T-cell (primary cell): ENCODE results near the gene TRIM15. TPM values are rescaled to one million over a fixed set of nuclear protein-coding genes. Genes with fewer than 3 reads are reported as not detected.

Experiments
- ATAC-seq, 4 experiments: fragments of 200-7000 bp in 3 of 4; fragments of 150-1000 bp in 1 of 4; cut with Tn5 transposase; replicated peaks in 1 of 4; 1 replicate in 3 of 4; 2 replicates in 1 of 4; pipeline ENCODE4 v1.10.0; 2021; ENCODE audit warnings: moderate library complexity in 3 of 4, mild to moderate bottlenecking in 2 of 4, moderate number of reproducible peaks in 1 of 4
- CTCF ChIA-PET, 2 donors: fragments of 300-600 bp; sonication (Branson Sonifier 250); formaldehyde crosslinking; loops; one replicate each; lab custom pipeline; 2022; ENCODE audit warnings: antibody characterized with exemption in 2 of 2; lab: Charles Lee
- POLR2A ChIA-PET, 2 donors: fragments of 300-600 bp; sonication (Branson Sonifier 250); formaldehyde crosslinking; loops; one replicate each; lab custom pipeline; 2022; ENCODE audit warnings: antibody characterized with exemption in 2 of 2; lab: Charles Lee
- DNase-seq, 35 experiments: peaks; one replicate each; pipeline versions ENCODE4 v3.0.0 to v3.0.0-alpha.2; 2013 to 2023
- H3K27ac ChIP-seq: one replicate; pipeline ENCODE4 v1.5.1; 2013; ENCODE audit warnings: low read length
- H3K27me3 ChIP-seq, 2 experiments: replicated peaks in 1 of 2; 1 replicate in 1 of 2; 2 replicates in 1 of 2; pipeline versions ENCODE4 v1.6.1 to v1.7.0; 2013; ENCODE audit warnings: low read length in 1 of 2, mixed read lengths in 1 of 2; ENCODE audit not compliant: control insufficient read depth in 2 of 2, insufficient read depth in 2 of 2; ENCODE audit errors: extremely low read depth in 1 of 2
- H3K36me3 ChIP-seq, 2 donors: 1 replicate in 1 of 2; 2 replicates in 1 of 2; pipeline versions ENCODE4 v1.6.1 to v1.7.0; 2013; ENCODE audit warnings: low read length in 1 of 2; ENCODE audit not compliant: control insufficient read depth in 2 of 2, insufficient read depth in 1 of 2; ENCODE audit errors: extremely low read depth in 1 of 2
- H3K4me1 ChIP-seq, 2 experiments: 1 replicate in 1 of 2; 2 replicates in 1 of 2; pipeline versions ENCODE4 v1.6.1 to v1.7.0; 2013; ENCODE audit warnings: low read length in 2 of 2, mixed read lengths in 1 of 2; ENCODE audit not compliant: insufficient read depth in 2 of 2, control insufficient read depth in 1 of 2; ENCODE audit errors: extremely low read depth in 1 of 2
- H3K4me3 ChIP-seq, 2 donors: 1 replicate in 1 of 2; 2 replicates in 1 of 2; pipeline versions ENCODE4 v1.5.1 to v1.7.0; 2013; ENCODE audit warnings: mild to moderate bottlenecking in 2 of 2, low read length in 1 of 2, moderate library complexity in 1 of 2; ENCODE audit not compliant: control insufficient read depth in 1 of 2; ENCODE audit errors: extremely low read depth in 1 of 2
- H3K9me3 ChIP-seq: 2 replicates; pipeline ENCODE4 v1.7.0; 2013
- H3K27ac Mint-ChIP-seq, 2 donors: one replicate each; pipeline ENCODE4 v1.8.0; 2020 to 2021; ENCODE audit warnings: mild to moderate bottlenecking in 2 of 2, mixed read lengths in 2 of 2
- H3K27me3 Mint-ChIP-seq, 2 donors: one replicate each; pipeline ENCODE4 v1.8.0; 2021 to 2022; ENCODE audit warnings: mixed read lengths in 2 of 2
- H3K36me3 Mint-ChIP-seq: one replicate; pipeline ENCODE4 v1.8.0; 2021; ENCODE audit warnings: mixed read lengths
- H3K4me1 Mint-ChIP-seq, 3 donors: one replicate each; pipeline ENCODE4 v1.8.0; 2020 to 2022; ENCODE audit warnings: mixed read lengths in 3 of 3, mild to moderate bottlenecking in 1 of 3
- H3K4me3 Mint-ChIP-seq, 3 donors: one replicate each; pipeline ENCODE4 v1.8.0; 2020 to 2022; ENCODE audit warnings: mild to moderate bottlenecking in 3 of 3, mixed read lengths in 3 of 3, moderate library complexity in 3 of 3
- H3K9me3 Mint-ChIP-seq, 3 donors: one replicate each; pipeline ENCODE4 v1.8.0; 2020 to 2022; ENCODE audit warnings: mixed read lengths in 3 of 3
- WGBS: methylation state at CpG from one replicate; pipeline ENCODE4 v1.1.5; 2013; ENCODE audit warnings: missing lambda C conversion rate; ENCODE audit not compliant: insufficient coverage; 5-methylcytosine and 5-hydroxymethylcytosine counted together
- total RNA-seq, 35 experiments: library from RNA in 6 of 35; stranded (reverse) in 6 of 35; fragments of 120-200 nt in 1 of 35; gene quantifications; one replicate each; pipeline versions ENCODE4 v1.2.1 to v1.2.4 and lab custom pipeline; 2013 to 2026

TRIM15 gene
- total RNA-seq, 5 donors from 2014 or later (not counting 1 experiment from before 2014, with no cell fraction given): not detected

DNA sequence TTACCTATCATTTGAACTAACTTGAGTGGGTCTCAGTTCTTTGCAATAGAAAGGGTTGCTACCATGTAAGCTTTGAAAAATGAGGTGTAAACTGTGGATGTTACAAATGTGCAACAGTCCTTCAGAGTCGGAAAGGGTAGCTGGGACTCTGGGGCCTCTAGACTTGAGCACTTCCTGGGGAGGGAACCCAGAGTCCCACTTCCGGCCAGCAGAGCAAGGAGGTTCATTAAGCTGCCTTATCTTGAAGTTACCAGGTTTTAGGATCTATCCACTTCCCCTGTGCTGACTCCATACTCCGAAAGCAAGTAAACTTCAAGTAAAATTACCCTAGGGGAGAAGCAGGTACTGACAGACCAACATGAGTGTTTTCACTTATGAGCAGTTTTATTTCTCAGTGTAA is 11.8 kb upstream of the TRIM15 start:
- H3K4me1 Mint-ChIP-seq: peaks cover 0 to 4% (median 4%) of the 10 kb centered on the region in 3 donors
- ChIA-PET CTCF (interaction anchor here in 1 of 2 donors (0.8 kb wide), 1 partner anchor 20 kb away, joined by 3 read pairs; no protein-coding TSS in a partner anchor), POLR2A (no interaction called here)
- H3K27ac ChIP-seq: no peak overlapping the region
- H3K4me3 Mint-ChIP-seq: no peak overlapping the region
- H3K36me3 Mint-ChIP-seq: no peaks in the 10 kb centered on the region
- ATAC-seq (no peak), DNase-seq (no peak)
- H3K27ac Mint-ChIP-seq: no peak overlapping the region
- H3K27me3 Mint-ChIP-seq: peaks cover 33 to 39% of the 10 kb centered on the region in 2 donors
- WGBS: 38% methylated on average over 1 of the region's 3 CpGs
- H3K36me3 ChIP-seq: no peaks in the 10 kb centered on the region
- H3K4me1 ChIP-seq: no peaks in the 10 kb centered on the region
- no peak overlapping the region for H3K4me3 ChIP-seq
- H3K9me3 Mint-ChIP-seq: no peaks in the 10 kb centered on the region
- peaks cover 0 to 32% of the 10 kb centered on the region in 2 experiments for H3K27me3 ChIP-seq
- no peaks in the 10 kb centered on the region for H3K9me3 ChIP-seq

DNA sequence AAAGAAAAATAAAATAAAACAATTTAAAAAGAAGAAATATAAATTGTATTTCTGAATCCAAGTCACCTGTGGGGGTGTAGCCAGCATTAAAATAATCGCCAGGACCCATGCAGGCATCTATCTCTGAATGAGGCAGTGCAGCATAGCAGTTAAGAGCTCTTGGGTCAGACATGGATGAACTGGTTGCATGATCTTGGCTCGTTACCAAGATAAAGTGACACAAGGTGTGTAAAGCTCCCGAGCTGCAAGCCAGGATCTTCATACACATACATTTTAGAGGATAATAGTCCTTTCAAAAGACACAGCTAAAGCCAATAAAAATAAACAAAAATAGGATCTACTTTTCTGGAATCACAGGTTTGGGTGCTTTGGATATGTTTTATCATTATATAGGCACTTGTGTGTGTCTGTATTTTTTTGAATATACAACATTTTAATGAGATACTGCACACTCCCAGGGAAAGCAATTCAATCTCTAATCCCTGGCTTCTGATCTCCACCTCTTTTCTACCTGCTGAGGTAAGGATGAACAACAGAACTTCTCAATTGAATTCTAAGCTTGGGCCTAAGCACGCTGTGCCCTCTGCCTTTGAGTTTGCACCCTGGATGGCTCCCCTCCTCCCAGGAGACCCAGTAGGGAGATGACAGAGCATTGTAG is 11.2 kb upstream of the TRIM15 start:
- ChIA-PET POLR2A (no interaction called here), CTCF (interaction anchor here in 1 of 2 donors (0.8 kb wide), 1 partner anchor 21 kb away, joined by 3 read pairs; no protein-coding TSS in a partner anchor)
- Mint-ChIP-seq H3K9me3 (no peaks in the 10 kb centered on the region), H3K27ac (no peak overlapping the region), H3K4me3 (no peak overlapping the region), H3K27me3 (peaks cover 29 to 39% of the 10 kb centered on the region in 2 donors), H3K36me3 (no peaks in the 10 kb centered on the region), H3K4me1 (peaks cover 0 to 4% (median 4%) of the 10 kb centered on the region in 3 donors)
- Histone ChIP-seq H3K9me3 (no peaks in the 10 kb centered on the region), H3K4me1 (no peaks in the 10 kb centered on the region), H3K4me3 (no peak overlapping the region), H3K36me3 (no peaks in the 10 kb centered on the region), H3K27me3 (peaks cover 0 to 27% of the 10 kb centered on the region in 2 experiments), H3K27ac (no peak overlapping the region)
- ATAC-seq (no peak), DNase-seq (no peak)
- WGBS: 83% methylated on average over 1 of the region's 4 CpGs

DNA sequence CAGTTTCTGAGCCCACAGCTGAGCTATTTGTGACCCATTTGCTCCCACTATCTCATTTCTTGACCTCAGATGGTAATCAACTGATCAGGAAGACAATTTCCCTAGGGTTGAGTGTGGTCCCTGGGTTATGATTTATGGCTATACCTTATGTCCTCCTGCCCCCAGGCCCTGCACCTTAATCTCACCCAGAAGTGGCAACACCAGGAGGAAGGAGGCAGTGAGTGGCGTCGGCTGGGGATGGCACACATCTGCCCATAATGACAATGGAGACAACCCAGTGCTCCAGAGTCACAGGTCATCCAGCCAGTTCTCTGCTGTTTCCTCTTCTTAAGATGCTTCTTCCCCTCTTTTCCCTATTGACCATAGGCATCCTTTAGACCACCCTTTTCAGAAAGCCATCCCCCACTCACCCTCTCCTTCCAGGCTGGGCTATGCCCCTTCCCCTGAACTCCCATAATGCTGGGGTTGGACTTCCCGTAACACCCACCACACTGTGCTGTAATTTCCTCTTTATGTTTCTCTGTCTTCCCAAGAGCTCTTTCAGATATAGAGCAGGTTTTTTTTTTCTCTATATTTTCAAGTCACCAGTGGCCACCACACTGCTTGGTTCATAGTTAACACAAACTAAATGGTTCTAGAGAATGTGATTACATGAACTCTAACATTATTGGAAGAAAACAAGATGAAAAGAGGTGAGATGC is 10.3 kb upstream of the TRIM15 start:
- WGBS: 100% methylated on average over 2 of the region's 3 CpGs
- H3K36me3 ChIP-seq: no peaks in the 10 kb centered on the region
- ATAC-seq (no peak), DNase-seq (no peak)
- ChIA-PET POLR2A (no interaction called here), CTCF (no interaction called here)
- H3K36me3 Mint-ChIP-seq: no peaks in the 10 kb centered on the region
- H3K27me3 Mint-ChIP-seq: peaks cover 24 to 32% of the 10 kb centered on the region in 2 donors
- peaks cover 0 to 21% of the 10 kb centered on the region in 2 experiments for H3K27me3 ChIP-seq
- peaks cover 0 to 4% (median 4%) of the 10 kb centered on the region in 3 donors for H3K4me1 Mint-ChIP-seq
- no peaks in the 10 kb centered on the region for H3K9me3 Mint-ChIP-seq
- no peak overlapping the region for H3K4me3 Mint-ChIP-seq
- H3K27ac ChIP-seq: no peak overlapping the region
- no peaks in the 10 kb centered on the region for H3K9me3 ChIP-seq
- H3K27ac Mint-ChIP-seq: no peak overlapping the region
- no peak overlapping the region for H3K4me3 ChIP-seq
- H3K4me1 ChIP-seq: no peaks in the 10 kb centered on the region

DNA sequence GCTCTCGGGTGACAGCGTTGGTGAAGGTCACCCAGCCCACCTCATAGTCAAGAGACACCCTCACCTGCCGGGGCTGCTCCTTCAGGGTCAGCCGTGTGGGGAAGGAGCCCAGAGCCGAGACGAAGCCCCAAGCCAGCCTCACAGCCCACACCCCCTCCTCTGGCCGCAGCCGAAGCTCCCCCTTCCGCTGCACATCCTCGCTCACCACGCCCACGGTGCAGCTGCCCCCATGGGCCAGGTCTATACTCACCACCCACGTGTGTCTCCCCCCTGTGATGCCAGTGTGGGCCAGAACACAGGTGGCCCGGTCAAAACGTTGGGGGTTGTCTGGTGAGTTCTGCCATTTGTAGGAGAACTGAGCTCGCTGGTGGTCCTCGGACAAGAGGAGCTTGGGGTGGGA is 9.3 kb upstream of the TRIM15 start:
- ChIA-PET POLR2A (no interaction called here), CTCF (no interaction called here)
- Mint-ChIP-seq H3K9me3 (no peaks in the 10 kb centered on the region), H3K4me3 (no peak overlapping the region), H3K4me1 (peaks cover 0 to 4% (median 4%) of the 10 kb centered on the region in 3 donors), H3K36me3 (no peaks in the 10 kb centered on the region), H3K27ac (no peak overlapping the region), H3K27me3 (peaks cover 30 to 36% of the 10 kb centered on the region in 2 donors)
- no peak for DNase-seq
- Histone ChIP-seq H3K4me3 (no peak overlapping the region), H3K27me3 (peaks cover 0 to 26% of the 10 kb centered on the region in 2 experiments), H3K4me1 (no peaks in the 10 kb centered on the region), H3K27ac (no peak overlapping the region), H3K36me3 (no peaks in the 10 kb centered on the region), H3K9me3 (no peaks in the 10 kb centered on the region)
- ATAC-seq: no peak
- WGBS: 79% methylated on average over 9 of the region's 17 CpGs

DNA sequence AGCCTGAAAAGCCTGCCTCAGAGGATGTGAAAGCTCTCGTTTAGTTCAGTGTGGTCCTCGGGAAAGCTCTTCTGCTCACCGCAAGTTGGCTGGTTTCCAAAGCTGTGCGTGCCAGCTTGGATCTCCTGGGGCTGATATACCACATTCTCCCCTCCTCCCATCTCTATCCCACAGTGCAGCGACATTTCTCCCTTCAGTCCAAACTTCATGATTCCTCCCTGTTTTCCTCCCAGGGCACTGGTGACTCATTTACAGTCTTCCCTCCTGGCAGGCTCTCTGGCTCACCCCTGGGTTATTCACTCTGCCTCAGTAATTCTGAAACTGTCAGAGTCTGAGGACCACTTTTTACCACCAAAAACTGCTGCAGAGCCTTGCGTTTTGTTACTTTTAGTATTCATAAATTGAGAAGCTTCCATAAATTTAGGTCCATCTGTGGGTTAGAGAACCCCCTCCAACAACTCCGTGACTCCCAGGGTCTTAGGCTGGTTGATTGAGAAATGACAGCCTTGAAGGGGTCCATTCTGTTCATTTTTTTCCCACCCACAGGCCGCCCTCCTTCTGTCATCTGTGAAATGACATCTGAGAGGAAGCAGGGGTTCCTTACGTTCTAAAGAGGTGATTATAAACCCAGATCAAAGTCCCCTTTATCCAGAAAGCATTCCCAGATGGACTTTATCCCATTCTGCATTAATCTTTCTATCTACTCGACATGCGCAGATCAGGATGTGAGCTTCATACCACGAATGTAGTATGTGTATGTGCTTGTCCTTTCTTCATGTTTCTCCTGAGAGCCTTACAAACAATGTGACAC is 8.4 kb upstream of the TRIM15 start:
- CTCF ChIA-PET: no interaction called here
- H3K9me3 Mint-ChIP-seq: no peaks in the 10 kb centered on the region
- peaks cover 0 to 4% (median 4%) of the 10 kb centered on the region in 3 donors for H3K4me1 Mint-ChIP-seq
- no peak overlapping the region for H3K27ac Mint-ChIP-seq
- ATAC-seq: no peak
- no peak overlapping the region for H3K27ac ChIP-seq
- peaks cover 0 to 28% of the 10 kb centered on the region in 2 experiments for H3K27me3 ChIP-seq
- DNase-seq: no peak
- H3K4me1 ChIP-seq: no peaks in the 10 kb centered on the region
- H3K36me3 Mint-ChIP-seq: no peaks in the 10 kb centered on the region
- no peak overlapping the region for H3K4me3 Mint-ChIP-seq
- H3K9me3 ChIP-seq: no peaks in the 10 kb centered on the region
- no peaks in the 10 kb centered on the region for H3K36me3 ChIP-seq
- H3K27me3 Mint-ChIP-seq: peaks cover 36 to 38% of the 10 kb centered on the region in 2 donors
- H3K4me3 ChIP-seq: no peak overlapping the region
- WGBS: 87% methylated on average over 5 of the region's 12 CpGs
- POLR2A ChIA-PET: no interaction called here

DNA sequence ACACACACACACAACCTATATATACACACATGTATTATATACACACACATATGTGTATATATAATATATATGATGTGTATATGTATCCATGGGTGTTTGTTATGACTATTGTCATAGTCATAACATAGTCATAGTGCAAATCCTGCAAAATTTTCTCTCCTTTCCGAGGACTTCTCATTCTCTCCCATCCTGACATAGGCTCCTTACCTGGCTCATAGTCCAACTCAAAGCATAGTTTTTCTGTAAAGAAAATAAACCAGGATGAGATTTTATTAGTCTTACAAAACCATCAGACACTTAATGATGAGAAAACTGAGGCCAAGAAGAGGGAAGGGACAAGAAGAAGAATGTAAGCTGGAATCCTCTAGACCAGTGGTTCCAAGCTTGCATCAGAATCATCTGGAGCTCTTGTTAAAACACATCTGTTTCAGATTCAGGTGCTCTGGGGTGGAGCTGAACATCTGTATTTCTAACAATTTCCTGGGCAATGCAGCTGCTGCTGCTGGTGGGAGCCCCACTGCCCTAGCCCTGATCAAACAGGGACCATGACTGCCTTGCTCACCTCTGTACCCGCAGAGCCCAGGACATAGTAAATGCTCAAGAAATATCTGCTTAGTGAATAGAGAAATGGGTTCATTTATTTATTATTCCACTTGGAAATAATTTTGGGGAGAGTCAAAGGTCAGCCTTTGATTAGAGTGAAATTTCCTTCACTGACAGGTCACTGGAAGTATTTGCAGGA is 7.7 kb upstream of the TRIM15 start:
- ATAC-seq: no peak
- H3K9me3 Mint-ChIP-seq: no peaks in the 10 kb centered on the region
- no peak overlapping the region for H3K4me3 Mint-ChIP-seq
- peaks cover 0 to 4% (median 4%) of the 10 kb centered on the region in 3 donors for H3K4me1 Mint-ChIP-seq
- DNase-seq: no peak
- ChIA-PET CTCF (no interaction called here), POLR2A (no interaction called here)
- peaks cover 32 to 37% of the 10 kb centered on the region in 2 donors for H3K27me3 Mint-ChIP-seq
- H3K36me3 Mint-ChIP-seq: no peaks in the 10 kb centered on the region
- Histone ChIP-seq H3K27me3 (peaks cover 0 to 31% of the 10 kb centered on the region in 2 experiments), H3K4me1 (no peaks in the 10 kb centered on the region), H3K9me3 (no peaks in the 10 kb centered on the region), H3K4me3 (no peak overlapping the region), H3K36me3 (no peaks in the 10 kb centered on the region), H3K27ac (no peak overlapping the region)
- no CpG with 5 or more reads among the region's 2 CpGs for WGBS
- no peak overlapping the region for H3K27ac Mint-ChIP-seq
